GM19240 (cell line): ENCODE measurements around the gene ADGRB3.
"Not testable (repeated sequence)": the region's sequence is repeated elsewhere in the genome, so short reads cannot be mapped to it uniquely, and the experiment has no call there.

ENCODE experiments used
- DNase-seq: peaks from one replicate; pipeline ENCODE4 v3.0.0; 2011; ENCODE audit warnings: low spot score; ENCODE audit not compliant: insufficient read length

ADGRB3 gene

DNA sequence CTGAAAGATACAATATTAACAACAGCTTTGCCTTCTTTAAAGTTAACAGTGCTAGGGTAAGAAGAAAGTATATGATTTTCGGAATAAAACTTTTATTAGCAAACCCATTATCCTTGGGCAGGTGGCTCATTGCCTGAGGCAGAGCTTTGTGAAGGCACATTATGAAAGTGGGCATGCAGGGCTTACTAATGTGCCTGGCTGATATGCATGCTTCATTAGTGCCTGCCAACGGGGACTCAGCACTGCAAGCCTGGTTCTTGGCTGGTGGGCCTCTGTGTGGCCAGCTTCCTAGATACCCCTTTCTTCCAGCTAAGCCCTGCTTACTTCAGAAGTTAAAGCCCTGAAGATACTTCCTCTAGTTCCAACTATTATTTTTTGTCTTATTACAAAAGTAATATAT is 481.6 kb downstream of the ADGRB3 start:
- DNase-seq, result no peak

DNA sequence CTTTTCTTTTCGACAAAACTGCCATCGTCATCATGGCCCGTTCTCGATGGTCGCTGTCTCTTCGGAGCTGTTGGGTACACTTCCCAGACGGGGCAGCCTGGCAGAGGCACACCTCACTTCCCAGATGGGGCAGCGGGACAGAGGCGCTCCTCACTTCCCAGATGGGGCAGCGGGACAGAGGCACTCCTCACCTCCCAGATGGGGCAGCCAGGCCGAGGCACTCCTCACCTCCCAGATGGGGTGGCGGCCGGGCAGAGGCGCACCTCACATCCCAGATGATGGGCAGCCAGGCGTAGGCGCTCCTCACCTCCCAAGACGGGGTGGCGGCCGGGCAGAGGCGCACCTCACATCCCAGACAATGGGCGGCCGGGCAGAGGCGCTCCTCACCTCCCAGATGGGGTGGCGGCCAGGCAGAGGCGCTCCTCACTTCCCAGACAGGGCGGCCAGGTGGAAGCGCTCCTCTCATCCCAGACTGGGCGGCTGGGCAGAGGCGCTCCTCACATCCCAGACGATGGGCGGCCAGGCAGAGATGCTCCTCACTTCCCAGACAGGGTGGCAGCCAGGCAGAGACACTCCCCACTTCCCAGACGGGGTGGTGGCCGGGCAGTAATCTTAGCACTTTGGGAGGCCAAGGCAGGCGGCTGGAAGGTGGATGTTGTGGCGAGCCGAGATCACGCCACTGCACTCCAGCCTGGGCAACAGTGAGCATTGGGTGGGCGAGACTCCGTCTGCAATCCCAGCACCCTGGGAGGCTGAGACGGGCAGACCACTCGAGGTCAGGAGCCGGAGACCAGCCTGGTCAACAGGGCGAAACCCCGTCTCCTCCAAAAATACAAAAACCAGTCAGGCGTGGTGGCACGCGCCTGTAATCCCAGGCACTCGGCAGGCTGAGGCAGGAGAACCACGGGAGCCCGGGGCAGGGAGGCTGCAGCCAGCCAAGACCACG is 486.7 kb downstream of the ADGRB3 start:
- DNase-seq, result not testable (repeated sequence)

DNA sequence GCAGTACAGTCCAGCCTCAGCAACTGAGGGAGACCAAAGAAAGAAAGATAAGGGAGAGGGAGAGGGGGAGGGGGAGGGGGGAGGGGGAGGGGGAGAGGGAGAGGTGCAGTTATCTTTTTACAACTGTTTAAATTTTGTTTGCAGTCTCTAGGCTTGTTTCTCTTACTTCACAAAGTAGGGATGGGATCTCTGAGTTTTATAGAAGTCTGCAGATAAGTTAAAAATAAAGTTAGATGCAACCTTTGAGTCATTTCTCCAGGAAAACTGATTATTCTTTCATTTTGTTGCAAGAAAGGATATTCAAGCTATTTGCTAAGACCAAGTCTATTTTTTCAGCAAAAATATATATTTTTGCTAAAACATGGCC is 487.3 kb downstream of the ADGRB3 start:
- DNase-seq, result no peak

DNA sequence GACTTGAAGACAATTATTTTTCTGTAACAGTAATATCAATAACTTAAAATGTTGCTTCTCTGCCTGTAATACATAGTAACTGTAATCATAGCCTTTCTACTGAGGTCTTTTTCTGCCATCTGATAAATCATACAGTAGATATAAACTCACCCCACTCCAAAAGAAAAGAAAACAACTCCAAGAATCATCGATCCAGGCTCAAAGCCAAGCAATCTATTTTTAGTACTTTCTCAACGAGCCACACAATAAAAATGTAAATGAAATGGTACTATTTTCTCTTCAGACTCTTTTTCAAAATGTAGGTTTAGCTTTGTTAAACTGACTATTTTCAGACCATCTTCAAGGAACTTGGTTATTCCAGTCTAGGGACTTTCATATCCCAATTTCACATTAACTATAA is 493.3 kb downstream of the ADGRB3 start:
- DNase-seq, result no peak

DNA sequence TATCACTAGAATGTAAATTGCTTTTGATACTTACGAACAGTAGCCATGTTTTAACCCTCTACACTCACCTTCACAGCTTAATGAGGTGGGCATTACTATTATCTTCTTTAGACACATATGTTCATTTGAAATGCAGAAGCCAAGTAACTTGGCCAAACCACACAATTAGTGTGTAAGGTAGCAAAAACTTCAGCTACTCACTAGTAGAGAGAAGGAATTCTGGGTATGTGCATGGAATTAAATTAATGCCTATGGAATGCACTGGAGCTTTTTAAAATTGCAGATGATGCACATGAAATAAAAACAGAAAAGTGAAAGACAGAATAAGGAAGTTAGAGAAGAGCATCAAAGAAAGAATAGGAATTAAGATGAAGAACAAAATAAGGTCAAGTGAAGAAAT is 494.0 kb downstream of the ADGRB3 start:
- DNase-seq, result no peak

DNA sequence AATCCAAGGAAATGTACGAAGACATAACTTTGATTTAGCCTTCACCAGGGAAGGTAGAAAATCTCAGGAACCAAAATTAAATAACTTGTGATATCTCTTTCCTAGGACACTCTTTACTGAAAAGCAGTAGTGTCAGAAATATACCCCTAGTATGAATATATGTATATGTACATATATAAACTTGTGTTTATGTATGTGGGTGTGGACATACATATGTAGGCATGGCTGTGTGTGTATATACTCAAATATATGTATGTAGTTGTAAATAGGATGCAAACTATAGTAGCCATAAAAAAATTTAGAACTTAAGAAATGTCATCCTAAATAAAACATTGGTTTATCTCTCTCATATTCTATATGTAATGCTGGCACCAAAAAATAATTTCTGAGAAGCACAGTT is 500.8 kb downstream of the ADGRB3 start:
- DNase-seq, result no peak

DNA sequence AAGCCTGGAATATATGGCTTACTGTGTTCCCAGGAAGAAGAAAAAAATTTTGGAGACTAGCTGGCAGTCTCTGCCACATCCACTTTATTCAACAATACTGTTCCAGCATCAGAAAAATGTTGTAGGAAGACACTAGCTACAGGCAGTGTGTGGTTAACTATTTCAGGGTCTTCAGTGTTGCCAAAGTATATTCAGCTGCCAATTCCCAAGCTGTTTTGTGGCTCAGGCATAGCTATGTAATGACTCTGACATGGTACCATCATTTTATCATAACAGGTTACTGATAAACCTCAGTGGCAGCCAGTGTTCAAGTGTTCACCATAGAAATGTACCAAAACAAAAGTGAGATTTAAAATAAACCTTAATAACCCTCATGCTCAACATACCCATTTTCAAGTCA is 503.1 kb downstream of the ADGRB3 start:
- DNase-seq, result no peak

DNA sequence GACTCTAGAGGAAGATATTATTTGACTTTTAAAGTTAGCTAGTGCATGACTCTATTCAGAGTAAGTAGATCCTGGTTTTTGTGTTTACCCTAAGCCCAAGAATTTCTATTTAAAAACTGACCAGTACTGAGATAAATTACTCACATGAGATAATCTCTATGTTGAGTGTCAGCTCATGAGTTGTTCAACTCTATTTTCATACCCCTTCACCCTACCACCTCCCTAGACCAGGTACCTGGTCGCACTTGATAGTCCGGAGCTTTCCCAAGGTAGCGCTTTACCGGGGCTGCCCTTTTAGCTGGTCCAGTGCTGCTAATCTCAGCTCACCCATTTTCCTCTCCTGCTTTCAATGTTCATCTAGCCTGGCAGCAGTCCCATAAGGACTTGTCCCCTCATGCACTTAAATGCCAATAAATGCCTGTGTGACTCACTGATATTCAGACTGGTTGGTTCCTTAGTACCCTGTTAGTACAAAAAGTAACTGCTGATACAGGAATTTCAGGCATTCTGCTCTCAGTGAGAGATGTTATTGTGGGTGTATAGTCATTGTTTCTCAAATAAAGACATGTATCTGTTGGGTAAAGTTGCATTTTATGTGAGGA is 503.9 kb downstream of the ADGRB3 start:
- DNase-seq, result no peak

DNA sequence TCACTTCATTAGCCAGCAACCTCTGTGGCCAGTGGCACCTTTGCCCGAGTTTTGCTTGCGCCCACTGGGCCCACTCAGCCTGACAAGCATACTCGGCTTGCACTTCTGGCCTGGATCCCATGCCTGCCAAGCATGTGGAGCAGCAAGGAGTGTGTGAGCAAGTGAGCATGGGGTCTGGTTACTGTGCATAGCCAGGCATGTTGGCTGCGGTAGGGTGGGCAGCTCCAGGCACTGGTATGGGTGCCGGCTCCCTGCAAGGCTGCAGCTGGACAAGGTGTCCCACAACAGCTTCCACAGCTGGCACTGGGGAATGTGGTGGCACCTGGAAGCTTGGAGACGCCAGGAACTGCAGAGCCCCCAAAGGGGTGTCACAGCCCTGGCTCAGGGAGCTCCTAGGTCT is 510.0 kb downstream of the ADGRB3 start:
- DNase-seq, result no peak

DNA sequence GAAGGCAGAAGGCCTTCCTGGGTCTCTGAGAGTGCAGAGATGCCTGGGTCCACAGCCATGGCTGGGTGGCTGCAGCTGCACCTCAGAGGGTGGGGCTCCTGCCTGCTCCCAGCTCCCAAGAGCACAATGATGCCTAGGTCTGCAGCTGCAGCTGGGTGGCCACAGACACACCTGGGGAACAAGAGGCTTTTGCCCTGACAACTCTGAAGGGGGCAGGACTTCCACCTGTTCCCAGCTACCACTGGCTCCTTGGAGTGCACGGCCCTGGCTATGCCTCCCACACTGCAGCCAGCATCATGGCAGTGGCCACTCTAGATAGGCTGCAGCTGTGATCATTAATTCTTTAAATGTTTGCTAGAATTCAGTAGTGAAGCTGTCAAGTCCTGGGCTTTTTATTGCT is 511.3 kb downstream of the ADGRB3 start:
- no peak for DNase-seq

DNA sequence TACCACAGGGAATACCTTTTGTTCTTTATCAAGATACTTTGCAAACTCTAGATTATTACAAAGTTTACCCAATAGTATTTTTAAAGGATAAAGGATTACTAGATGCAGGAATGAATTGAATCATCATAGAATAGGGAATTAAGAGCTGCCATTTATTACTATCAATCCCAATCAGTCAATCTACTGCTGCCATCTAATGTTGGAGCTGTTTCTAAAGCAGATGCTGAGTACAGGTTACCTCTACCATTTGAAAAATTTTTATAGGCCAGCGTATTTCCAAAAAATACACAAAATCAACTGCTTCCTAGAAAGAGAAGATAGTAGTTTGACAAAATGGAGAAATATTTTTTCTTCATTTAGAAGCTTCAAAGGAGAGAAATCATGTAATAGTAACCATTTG is 520.4 kb downstream of the ADGRB3 start:
- DNase-seq, result no peak

DNA sequence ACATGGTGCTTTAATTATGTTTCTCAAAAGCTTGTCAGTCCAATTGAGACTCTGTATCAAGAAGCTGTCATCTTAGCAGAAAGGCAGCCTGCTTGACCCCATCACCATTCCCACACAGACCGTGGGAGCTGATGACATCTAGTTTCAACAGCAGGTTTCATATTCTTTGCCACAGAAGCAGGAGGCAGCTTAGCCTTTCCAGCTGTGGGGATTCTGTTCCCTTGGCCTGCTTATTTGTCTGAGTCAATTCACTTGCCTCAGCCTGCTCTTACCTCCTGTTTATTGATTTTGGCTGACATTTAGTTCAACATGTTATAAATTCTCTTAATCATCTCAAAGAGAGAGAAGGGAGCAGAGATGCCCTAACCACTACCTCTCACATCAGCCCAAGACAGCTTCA is 527.7 kb downstream of the ADGRB3 start:
- DNase-seq, result no peak

DNA sequence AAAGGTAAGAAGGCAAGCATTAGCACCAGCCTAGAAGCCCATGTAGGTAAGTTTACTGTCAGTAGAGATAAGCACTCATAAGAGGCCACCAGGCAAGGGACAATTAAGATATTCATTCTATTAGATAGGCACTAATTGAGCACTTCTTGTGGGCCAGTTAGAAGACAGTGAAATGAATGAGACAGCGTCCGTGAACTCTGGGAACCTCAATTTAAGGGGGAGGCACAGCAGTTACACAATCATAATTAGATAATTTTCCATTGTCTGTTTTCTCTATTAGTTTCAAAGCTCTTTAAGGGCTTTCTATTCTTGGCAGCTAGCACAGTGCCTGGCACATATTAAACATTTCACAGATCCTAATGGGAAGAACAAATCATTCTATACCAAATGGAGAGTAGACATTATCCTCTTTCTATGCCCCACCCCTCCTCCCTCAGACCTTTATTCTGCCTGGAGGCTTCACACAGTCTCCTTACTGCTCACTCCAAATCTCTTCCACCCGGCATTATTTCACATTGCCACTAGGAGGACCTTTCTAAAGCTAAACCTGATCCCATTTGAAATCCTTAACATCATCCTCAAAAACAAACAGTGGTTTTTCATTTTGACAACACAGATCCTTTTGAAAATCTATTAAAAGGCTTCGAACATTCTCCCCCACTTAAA is 529.6 kb downstream of the ADGRB3 start:
- no peak for DNase-seq

DNA sequence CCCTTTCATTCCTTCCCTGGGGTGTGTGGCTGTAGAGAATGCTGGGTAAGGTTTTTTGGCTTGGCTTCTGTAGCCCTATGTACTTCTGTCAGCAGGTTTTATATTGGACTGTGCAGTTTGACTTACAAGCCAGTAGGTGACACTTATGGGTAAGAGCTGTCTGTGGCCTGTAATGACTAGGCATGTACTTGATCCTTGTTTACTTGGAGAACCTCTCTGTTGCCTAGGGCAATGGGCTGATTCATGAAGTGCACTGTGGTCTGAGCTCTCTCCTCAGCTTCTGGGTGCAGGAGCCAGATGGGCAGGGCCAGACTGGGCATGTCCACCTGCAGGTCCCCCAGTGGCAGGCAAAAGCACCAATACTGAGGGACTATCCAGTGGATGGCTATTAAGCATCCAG is 544.6 kb downstream of the ADGRB3 start:
- no peak for DNase-seq

DNA sequence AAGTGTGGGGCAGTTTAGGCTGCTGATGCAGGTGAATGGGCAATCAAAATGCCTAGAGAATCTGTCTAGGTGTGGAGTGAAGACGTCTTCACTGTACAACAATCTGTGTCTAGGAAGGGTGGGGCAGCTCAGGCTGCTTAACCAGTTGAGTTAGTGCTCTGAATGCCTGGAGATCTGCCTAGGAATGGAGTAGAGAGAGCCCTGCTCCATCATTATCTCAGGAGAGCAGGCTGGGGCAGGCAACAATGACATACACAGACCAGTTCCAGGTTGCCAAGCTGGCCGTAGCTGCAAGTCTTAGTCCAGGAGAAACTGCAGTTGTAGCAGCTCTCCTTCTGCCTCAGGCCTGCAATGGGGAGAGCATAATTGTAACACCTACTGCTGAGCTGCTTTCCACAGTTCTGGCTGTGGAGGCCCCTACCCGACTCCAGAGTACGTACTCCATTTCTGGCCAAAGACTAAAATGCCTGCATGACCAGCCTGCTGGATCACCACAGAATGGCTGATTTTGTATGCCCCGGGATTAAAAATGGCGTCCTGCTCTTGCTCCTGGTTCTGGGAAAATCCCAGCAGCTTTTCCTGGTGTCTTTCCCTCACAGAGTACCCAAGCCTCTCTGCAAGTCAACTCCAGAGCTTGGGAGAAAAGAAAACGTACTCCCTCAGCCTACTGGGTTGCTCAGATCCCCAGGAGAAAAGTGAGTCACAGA is 545.4 kb downstream of the ADGRB3 start:
- no peak for DNase-seq

DNA sequence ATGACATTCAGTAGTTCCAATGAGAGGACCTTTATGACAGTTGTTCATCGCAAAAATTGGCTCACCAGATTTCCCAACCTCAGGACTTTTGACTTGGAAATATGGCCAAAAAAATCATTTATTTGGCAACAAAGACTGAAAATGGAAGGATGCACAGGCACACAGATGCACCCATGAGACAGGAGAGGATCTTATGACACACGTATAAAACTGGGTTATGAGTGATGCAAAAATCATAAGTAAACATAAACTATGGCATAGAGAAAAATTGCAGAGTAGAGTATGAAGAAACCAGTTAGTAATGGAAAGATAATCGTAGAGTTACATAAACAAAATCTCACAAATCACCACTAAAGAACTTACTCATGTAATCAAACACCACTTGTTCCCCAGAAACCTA is 546.9 kb downstream of the ADGRB3 start:
- no peak for DNase-seq

DNA sequence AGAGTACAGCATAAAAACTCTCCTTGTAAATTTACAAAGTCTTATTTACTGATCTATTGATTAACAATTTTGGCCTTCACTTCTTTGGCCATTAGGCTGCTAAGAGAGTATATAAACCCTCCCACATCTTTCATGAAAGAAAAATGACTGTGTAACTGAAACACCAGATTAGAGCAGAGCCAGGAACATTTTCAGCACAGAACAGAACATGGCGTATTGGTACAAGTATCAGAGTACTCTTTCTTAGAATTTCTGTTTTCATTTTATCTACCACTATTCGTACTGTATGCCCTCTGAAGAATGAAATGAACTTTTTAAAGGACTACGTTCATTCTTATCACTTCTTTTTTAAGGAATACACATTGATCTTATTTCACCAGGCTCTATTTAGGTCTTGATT is 550.2 kb downstream of the ADGRB3 start:
- no peak for DNase-seq

DNA sequence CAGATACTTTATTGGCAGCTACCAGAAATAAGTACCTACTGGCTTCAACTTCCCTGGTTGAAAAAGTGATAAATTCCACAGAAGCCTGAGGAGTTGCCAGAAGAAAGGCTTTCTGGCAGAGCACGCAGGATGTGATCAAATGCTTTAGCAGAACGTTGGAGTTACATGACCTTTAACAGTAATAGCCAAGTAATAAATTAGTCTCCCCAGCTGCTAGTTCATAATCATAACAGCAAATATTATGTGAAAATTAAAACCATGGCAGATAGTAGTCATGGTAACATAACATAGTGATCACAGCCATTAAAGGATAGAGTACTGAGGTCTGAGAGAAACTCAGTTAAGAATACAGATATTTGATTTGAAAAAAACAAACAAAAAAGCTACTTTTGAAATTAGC is 567.7 kb downstream of the ADGRB3 start:
- no peak for DNase-seq

DNA sequence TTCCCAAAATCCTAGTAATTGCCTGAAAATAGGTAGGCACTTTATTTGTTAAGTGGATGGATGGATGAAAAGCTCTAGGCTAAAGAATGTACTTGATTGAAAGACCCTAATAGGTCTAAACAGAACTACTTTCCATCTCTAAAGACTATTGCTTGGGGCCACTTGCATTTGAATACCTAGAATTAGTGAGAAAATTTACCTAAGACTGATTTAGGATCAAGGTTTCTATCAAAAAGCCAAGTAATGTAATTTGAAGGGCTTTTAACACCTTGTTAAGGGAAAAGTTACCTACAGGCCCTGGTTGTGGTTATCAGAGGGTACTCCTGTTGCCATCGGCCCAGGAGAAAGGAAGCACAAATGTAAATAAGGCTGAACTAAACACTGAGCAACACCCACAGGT is 581.0 kb downstream of the ADGRB3 start:
- DNase-seq, result no peak

DNA sequence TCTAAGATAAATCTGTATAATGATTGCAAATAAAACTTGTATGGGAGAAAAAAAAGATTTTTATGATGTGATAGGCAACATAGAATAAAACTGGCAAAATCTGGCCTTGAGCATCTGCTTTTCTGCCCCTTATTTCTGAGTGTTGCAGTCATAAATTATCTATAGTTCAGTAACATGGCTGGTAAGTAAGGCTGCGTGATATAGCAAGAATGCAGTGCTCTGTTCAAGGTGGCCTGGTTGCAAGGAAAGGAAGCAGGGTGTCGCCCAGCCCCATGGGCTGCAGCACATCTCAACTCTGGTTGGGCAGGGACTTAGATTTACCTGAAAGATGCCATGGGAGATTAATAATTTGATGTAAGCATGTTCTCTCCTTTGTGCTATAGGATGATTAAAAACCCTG is 582.3 kb downstream of the ADGRB3 start:
- no peak for DNase-seq

DNA sequence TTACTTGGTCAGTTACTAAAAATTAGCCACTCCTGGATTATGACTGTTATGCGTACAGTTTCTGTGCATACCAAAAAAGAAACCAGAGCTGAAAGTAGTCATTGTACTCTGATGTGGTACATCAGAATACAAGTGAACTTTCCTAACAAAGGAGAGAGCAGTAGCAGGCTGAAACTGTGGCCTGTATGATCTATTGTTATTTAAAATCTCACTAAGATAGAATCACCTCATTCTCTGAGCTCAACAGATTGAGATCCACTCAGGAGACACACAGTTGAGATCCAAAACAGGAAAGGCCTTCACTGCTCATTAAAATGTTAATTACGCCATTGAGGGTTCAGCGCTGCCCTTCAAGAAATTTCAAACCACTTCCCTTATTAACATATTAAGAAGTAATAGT is 585.3 kb downstream of the ADGRB3 start:
- no peak for DNase-seq

DNA sequence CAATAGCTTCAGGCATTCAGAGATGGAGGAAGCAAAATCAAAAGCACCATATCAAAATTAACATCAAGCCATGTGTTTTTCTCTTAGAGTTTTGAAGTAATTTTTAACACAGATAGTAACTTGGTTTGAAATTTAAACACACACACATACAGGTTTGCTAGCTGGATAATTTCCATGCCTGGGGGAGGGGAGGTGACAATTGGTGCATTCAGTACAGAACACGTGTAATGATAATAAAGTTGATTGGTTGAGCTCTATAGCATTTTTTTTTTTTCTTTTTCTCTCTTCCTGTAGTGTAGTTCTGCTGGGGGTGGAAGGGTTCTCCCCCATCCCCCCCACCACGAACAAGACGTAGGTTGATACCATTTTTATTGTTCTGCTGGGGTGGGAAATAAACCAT is 596.9 kb downstream of the ADGRB3 start:
- DNase-seq, result no peak
